ENCODE data around the gene TOM1. TPM values are rescaled to one million over a fixed set of nuclear protein-coding genes. Genes with fewer than 3 reads are reported as not detected.

The TOM1 gene
- total RNA-seq, 2 experiments from 2014 or later, result 211 to 219 TPM

- H3K4me1 ChIP-seq (ENCODE audit: insufficient read depth, low read length), result peaks cover under 1% of the 10 kb centered on the region
- TF ChIP-seq CTCF (IDR thresholded peaks at IDR 0.05), result no peak
- H3K4me3 ChIP-seq (ENCODE audit: low read length), result no peak overlapping the region
- Mint-ChIP-seq H3K27ac (no peak overlapping the region), H3K4me1 (ENCODE audit: low read depth) (peaks cover under 1% of the 10 kb centered on the region), H3K27me3 (no peaks in the 10 kb centered on the region), H3K9me3 (no peaks in the 10 kb centered on the region), H3K4me3 (no peak overlapping the region), H3K36me3 (ENCODE audit: low read depth) (peaks cover 28% of the 10 kb centered on the region)
- ChIA-PET CTCF (no interaction called here), POLR2A (interaction anchor here (1.0 kb wide), 1 partner anchor 42 kb away, joined by 3 read pairs; no protein-coding TSS in a partner anchor)
- H3K27ac ChIP-seq (ENCODE audit: low read depth in 1 of 2, low read length in 2 of 2), result no peak overlapping the region
- DNase-seq (peak in 1 of 14 experiments; percentile 7), ATAC-seq (ENCODE audit: poor library complexity) (no peak)
- no peaks in the 10 kb centered on the region for H3K9me3 ChIP-seq (ENCODE audit: control insufficient read depth in 1 of 2, insufficient read depth in 1 of 2, low read length in 2 of 2)
- intact Hi-C loops (cut with DNase I, micrococcal nuclease), result no loop called here
- peaks cover 81% of the 10 kb centered on the region for H3K36me3 ChIP-seq (ENCODE audit: insufficient read depth, low read length)
- H3K27me3 ChIP-seq (ENCODE audit: control insufficient read depth in 1 of 2, insufficient read depth in 2 of 2, low read length in 2 of 2), result no peaks in the 10 kb centered on the region
Measured at GRCh38 chr22:35341090-35341874, 41.6 kb downstream of the TOM1 start.

GRCh38 chr22:35342390-35342789 is 42.7 kb downstream of the TOM1 start:
- no peaks in the 10 kb centered on the region for H3K27me3 ChIP-seq (ENCODE audit: control insufficient read depth in 1 of 2, insufficient read depth in 2 of 2, low read length in 2 of 2)
- H3K27me3 Mint-ChIP-seq, result no peaks in the 10 kb centered on the region
- ChIA-PET CTCF (no interaction called here), POLR2A (no interaction called here)
- H3K4me3 ChIP-seq (ENCODE audit: low read length), result no peak overlapping the region
- no peaks in the 10 kb centered on the region for H3K9me3 ChIP-seq (ENCODE audit: control insufficient read depth in 1 of 2, insufficient read depth in 1 of 2, low read length in 2 of 2)
- no peak overlapping the region for H3K4me3 Mint-ChIP-seq
- no peak overlapping the region for H3K27ac Mint-ChIP-seq
- intact Hi-C loops (cut with DNase I, micrococcal nuclease), result no loop called here
- H3K27ac ChIP-seq (ENCODE audit: low read depth in 1 of 2, low read length in 2 of 2), result no peak overlapping the region
- peaks cover 26% of the 10 kb centered on the region for H3K36me3 Mint-ChIP-seq (ENCODE audit: low read depth)
- no peaks in the 10 kb centered on the region for H3K4me1 Mint-ChIP-seq (ENCODE audit: low read depth)
- peaks cover 75% of the 10 kb centered on the region for H3K36me3 ChIP-seq (ENCODE audit: insufficient read depth, low read length)
- peak; percentile 18 for ATAC-seq (ENCODE audit: poor library complexity)
- H3K9me3 Mint-ChIP-seq, result no peaks in the 10 kb centered on the region
- no peaks in the 10 kb centered on the region for H3K4me1 ChIP-seq (ENCODE audit: insufficient read depth, low read length)
- no peak for TF ChIP-seq CTCF (IDR thresholded peaks at IDR 0.05)
- DNase-seq, result no peak

GRCh38 chr22:35343664-35344550 is 44.2 kb downstream of the TOM1 start:
- H3K36me3 Mint-ChIP-seq (ENCODE audit: low read depth), result peaks cover 25% of the 10 kb centered on the region
- no peaks in the 10 kb centered on the region for H3K9me3 ChIP-seq (ENCODE audit: control insufficient read depth in 1 of 2, insufficient read depth in 1 of 2, low read length in 2 of 2)
- H3K4me3 ChIP-seq (ENCODE audit: low read length), result no peak overlapping the region
- H3K27me3 ChIP-seq (ENCODE audit: control insufficient read depth in 1 of 2, insufficient read depth in 2 of 2, low read length in 2 of 2), result no peaks in the 10 kb centered on the region
- no peaks in the 10 kb centered on the region for H3K4me1 ChIP-seq (ENCODE audit: insufficient read depth, low read length)
- CTCF ChIA-PET, result no interaction called here
- ATAC-seq (ENCODE audit: poor library complexity) (no peak), DNase-seq (peak in 1 of 14 experiments; percentile 13)
- H3K27ac Mint-ChIP-seq, result peak overlapping the region; percentile 33
- H3K27me3 Mint-ChIP-seq, result no peaks in the 10 kb centered on the region
- H3K4me3 Mint-ChIP-seq, result no peak overlapping the region
- H3K9me3 Mint-ChIP-seq, result no peaks in the 10 kb centered on the region
- H3K36me3 ChIP-seq (ENCODE audit: insufficient read depth, low read length), result peaks cover 64% of the 10 kb centered on the region
- H3K27ac ChIP-seq (ENCODE audit: low read depth in 1 of 2, low read length in 2 of 2), result no peak overlapping the region
- no peak for TF ChIP-seq CTCF (IDR thresholded peaks at IDR 0.05)
- H3K4me1 Mint-ChIP-seq (ENCODE audit: low read depth), result no peaks in the 10 kb centered on the region
- POLR2A ChIA-PET, result no interaction called here
- intact Hi-C loops (cut with DNase I, micrococcal nuclease), result no loop called here

All from CD4-positive, alpha-beta T cell (primary cell).